OCI-M2 (cell line): ENCODE results near the gene MINDY4.

Experiments
- DNase-seq: peaks from one replicate; lab custom pipeline; 2025; ENCODE audit not compliant: unreplicated experiment; lab: John Stamatoyannopoulos, UW

MINDY4 gene

DNA sequence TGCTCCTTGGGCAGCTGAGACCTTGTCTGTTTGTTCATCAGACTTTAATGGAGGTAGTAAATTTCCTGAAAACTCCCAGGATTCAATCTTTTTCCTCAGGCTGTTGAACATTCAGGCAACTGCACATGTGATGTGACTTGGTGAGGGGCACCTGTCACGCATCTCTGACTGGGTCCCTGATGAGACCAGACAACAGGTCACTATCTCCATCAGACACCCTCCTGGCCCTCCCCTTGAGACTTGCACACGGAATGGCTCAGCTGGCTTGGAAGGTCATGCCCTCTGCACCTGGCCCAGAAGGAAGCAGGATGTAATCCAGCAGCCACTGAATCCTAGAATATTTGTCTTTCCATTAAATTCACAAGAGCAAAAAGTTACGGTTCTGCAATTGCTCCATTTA is 156.3 kb downstream of the MINDY4 start:
- DNase-seq, result no peak

- DNase-seq, result no peak
These were observed 157.1 kb downstream of the MINDY4 start for GRCh38 chr7:30928254-30928872.

- DNase-seq, result no peak
These were observed 158.5 kb downstream of the MINDY4 start for GRCh38 chr7:30929686-30930085.

GRCh38 chr7:30930621-30931020 is 159.4 kb downstream of the MINDY4 start:
- DNase-seq, result no peak

DNA sequence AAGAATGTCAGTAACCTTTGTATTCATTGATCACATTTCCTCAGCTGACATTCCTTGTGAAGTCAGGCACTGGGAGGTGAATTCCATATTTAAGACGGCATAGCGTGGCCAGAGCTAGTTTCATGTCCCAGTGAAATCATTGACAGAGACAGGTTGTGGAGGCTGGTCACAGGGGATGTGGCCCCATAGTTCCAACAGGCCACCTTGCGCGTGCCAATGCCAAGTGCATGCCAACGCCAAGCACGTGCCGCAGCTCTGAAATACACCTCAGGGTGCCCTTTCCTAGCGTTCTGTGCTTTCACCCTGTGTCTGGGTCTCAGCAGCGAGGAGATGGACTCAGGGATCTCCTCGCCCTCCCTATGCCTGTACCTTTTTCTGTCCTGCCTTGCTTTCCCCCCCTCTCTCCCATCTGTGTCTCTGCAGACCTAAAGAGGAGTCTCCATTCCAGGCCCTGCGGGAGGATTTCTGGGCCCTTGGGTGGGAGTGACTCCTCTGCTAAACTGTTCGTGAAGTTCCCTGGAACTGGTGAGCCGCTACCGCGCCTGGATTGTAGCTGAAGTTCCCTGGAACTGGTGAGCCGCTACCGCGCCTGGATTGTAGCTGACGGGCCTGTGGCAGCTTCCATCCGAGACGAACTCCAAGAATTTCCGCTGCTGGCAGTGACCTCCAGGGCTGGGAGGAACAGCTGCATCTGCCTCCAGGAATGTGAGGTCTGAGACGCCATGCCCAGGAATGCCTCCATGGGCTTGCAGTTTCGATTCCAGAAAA is 160.1 kb downstream of the MINDY4 start:
- no peak for DNase-seq

GRCh38 chr7:30931929-30932540 is 160.8 kb downstream of the MINDY4 start:
- DNase-seq, result no peak

DNA sequence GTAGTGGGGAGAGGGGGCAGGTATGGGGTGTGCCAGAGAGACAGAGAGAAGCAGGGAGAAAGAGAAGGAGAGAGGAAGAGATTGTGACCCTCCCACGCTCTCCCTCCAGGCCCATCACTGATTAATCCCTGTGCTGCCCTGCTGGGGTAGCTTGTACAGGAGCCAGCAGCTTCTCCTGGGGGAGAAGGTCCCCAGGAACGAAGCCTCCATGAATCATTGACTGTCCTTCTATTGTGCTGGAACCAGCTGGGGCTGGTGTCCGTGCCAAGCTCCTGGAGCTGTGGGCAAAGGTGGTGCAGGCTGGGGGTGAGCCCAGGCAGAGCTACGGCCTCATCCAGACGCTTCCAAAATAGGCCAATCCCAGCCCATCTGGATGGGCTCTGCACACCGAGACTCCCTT is 161.3 kb downstream of the MINDY4 start:
- no peak for DNase-seq

DNA sequence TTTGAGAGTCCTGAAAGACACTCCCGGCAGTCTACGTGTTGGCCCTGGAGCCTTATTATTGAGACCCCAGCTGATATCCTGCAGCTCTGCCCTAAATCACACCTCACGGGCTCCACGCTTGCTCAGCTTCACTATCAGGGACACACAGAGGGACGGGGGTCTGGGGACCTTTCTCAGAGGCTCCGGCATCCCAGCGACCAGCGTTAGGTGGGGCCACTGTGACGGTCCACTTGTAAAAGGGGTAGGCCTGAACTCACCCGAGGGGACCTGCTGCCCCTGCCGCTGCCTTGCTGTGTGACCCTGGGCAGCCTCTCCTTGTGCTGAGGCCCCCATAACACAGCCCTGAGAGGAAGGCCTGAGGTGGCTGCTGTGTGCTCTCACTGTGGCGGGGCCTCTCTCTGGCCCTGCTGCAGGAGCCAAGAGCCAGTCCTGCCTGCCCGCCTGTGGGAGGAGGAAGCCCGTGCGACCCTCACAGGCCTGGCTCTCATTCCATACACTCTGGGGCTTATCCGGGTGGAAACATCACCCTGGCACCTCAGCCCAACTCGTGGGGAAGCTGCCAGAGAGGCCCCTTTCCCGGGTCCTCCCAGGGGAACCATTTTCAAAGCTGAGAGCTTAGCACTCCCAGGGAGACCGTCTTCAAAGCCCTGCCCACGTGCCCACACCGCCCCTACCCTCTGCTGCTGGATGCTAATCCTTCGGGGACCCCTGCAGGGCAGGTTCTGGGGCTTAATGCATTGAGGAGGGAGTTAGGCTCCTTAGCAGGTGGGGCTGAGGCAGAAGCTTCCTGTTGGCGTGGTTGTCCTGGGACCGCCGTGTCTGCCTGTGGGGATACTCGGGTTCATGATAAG is 162.1 kb downstream of the MINDY4 start:
- DNase-seq, result no peak

- no peak for DNase-seq
These were observed 163.0 kb downstream of the MINDY4 start for GRCh38 chr7:30934225-30934624.

- no peak for DNase-seq
These were observed 163.7 kb downstream of the MINDY4 start for GRCh38 chr7:30934732-30935568.

DNA sequence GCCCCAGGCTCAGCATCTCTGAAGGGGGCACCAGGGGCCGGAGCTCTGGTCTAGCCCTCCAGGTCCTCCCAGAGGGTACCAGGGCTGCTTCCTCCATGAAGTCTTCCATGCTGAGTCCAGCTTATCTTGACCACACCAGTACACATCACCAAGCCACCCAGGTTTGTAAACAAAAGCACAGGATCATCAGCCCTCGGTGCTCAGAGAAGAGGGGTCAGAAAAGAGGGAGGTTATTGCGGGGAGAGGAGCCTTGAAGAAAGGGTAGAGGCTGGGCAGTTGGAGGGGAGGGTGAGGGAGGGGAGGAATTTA is 164.3 kb downstream of the MINDY4 start:
- DNase-seq, result no peak

GRCh38 chr7:30936650-30937245 is 165.5 kb downstream of the MINDY4 start:
- no peak for DNase-seq

- no peak for DNase-seq
These were observed 166.2 kb downstream of the MINDY4 start for GRCh38 chr7:30937416-30937815.

- no peak for DNase-seq
These were observed 167.5 kb downstream of the MINDY4 start for GRCh38 chr7:30938435-30939316.

DNA sequence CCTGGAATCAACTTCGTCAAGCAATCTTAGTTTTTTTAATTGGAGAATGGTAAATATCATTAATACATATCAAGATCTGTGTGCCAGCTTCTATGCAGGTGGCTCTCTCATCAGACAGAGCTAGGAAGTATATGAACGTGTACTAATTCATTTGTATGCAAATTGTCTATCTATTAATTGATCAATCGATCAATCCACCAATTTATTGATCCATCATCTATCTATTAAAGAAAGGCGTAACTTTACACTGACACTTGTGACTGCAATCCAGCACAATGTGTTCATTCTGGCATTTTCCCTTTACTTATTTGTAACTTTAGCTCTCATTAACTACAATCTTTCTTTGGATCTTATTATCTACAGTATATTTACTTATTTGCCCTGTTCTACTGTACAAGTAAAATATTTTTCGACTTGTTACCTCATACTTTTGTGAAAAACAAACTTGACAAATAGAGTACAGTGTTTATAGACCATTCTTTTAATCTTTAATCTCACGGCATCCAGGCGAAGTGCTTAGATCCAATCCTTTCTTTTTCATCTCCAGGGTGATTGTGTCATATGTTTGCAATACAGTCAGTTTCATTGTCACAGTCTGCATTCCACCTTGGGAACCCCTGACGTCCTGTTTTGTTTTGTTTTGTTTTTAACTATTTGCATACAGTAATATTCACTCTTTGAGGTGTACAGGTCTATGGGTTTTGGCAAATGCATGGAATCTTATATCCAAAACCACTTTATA is 170.5 kb downstream of the MINDY4 start:
- DNase-seq, result no peak
